GM19351 (cell line): ENCODE results near the gene SHLD3.
"Not testable (repeated sequence)": the region's sequence is repeated elsewhere in the genome, so short reads cannot be mapped to it uniquely, and the experiment has no call there.

Experiments
- ATAC-seq: cut with Tn5 transposase; IDR thresholded peaks from one replicate; pipeline ENCODE4 v1.9.1; 2021; ENCODE audit warnings: mild to moderate bottlenecking, moderate library complexity; ENCODE audit not compliant: unreplicated experiment

Gene SHLD3

GRCh38 chr5:65676056-65676455 is 51.2 kb downstream of the SHLD3 start:
- ATAC-seq: not testable (repeated sequence)
